Epithelial cell of esophagus (primary cell): ENCODE results near the gene RUFY1.
"Not testable (repeated sequence)": the region's sequence is repeated elsewhere in the genome, so short reads cannot be mapped to it uniquely, and the experiment has no call there.

Source experiments
- DNase-seq: peaks from one replicate; pipeline ENCODE4 v3.0.0; 2010; ENCODE audit warnings: low read depth
- H3K4me3 ChIP-seq: 2 replicates; pipeline ENCODE4 v1.5.1; 2011; ENCODE audit warnings: mild to moderate bottlenecking, low read length, control low read depth
- CTCF ChIP-seq: IDR thresholded peaks from 2 replicates; pipeline ENCODE4 v1.5.1; 2011; ENCODE audit warnings: low read depth, mild to moderate bottlenecking, low read length, control low read depth, inconsistent platforms; ENCODE audit not compliant: insufficient read depth; ENCODE audit errors: missing control alignments

RUFY1 gene

GRCh38 chr5:179509845-179510244, 40.5 kb upstream of the RUFY1 start:
- DNase-seq = no peak
- TF ChIP-seq CTCF = no peak
- no peak overlapping the region for H3K4me3 ChIP-seq

GRCh38 chr5:179512452-179513000, 37.8 kb upstream of the RUFY1 start:
- H3K4me3 ChIP-seq = no peak overlapping the region
- no peak for TF ChIP-seq CTCF
- no peak for DNase-seq

GRCh38 chr5:179515501-179515900, 34.9 kb upstream of the RUFY1 start:
- not testable (repeated sequence) for H3K4me3 ChIP-seq, DNase-seq

GRCh38 chr5:179516221-179516620, 34.1 kb upstream of the RUFY1 start:
- no peak overlapping the region for H3K4me3 ChIP-seq
- no peak for DNase-seq
- no peak for TF ChIP-seq CTCF

GRCh38 chr5:179517746-179518145, 32.6 kb upstream of the RUFY1 start:
- not testable (repeated sequence) for H3K4me3 ChIP-seq, DNase-seq

- DNase-seq, H3K4me3 ChIP-seq: not testable (repeated sequence)
Observed at GRCh38 chr5:179518369-179518768, 32.0 kb upstream of the RUFY1 start.

GRCh38 chr5:179519416-179520070, 30.8 kb upstream of the RUFY1 start:
- not testable (repeated sequence) for H3K4me3 ChIP-seq
- peak; percentile 20 for DNase-seq

GRCh38 chr5:179522107-179522506, 28.2 kb upstream of the RUFY1 start:
- DNase-seq, H3K4me3 ChIP-seq: not testable (repeated sequence)

- H3K4me3 ChIP-seq = no peak overlapping the region
- no peak for DNase-seq
- no peak for TF ChIP-seq CTCF
Observed at GRCh38 chr5:179526978-179527377, 23.4 kb upstream of the RUFY1 start.
